ENCODE measurements around the gene HIRA. TPM values are rescaled to one million over a fixed set of nuclear protein-coding genes. Genes with fewer than 3 reads are reported as not detected.

HIRA gene, protein sequence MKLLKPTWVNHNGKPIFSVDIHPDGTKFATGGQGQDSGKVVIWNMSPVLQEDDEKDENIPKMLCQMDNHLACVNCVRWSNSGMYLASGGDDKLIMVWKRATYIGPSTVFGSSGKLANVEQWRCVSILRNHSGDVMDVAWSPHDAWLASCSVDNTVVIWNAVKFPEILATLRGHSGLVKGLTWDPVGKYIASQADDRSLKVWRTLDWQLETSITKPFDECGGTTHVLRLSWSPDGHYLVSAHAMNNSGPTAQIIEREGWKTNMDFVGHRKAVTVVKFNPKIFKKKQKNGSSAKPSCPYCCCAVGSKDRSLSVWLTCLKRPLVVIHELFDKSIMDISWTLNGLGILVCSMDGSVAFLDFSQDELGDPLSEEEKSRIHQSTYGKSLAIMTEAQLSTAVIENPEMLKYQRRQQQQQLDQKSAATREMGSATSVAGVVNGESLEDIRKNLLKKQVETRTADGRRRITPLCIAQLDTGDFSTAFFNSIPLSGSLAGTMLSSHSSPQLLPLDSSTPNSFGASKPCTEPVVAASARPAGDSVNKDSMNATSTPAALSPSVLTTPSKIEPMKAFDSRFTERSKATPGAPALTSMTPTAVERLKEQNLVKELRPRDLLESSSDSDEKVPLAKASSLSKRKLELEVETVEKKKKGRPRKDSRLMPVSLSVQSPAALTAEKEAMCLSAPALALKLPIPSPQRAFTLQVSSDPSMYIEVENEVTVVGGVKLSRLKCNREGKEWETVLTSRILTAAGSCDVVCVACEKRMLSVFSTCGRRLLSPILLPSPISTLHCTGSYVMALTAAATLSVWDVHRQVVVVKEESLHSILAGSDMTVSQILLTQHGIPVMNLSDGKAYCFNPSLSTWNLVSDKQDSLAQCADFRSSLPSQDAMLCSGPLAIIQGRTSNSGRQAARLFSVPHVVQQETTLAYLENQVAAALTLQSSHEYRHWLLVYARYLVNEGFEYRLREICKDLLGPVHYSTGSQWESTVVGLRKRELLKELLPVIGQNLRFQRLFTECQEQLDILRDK
- total RNA-seq (2014; rRNA removed; shearing (Covaris generic)): 14.0 and 15.8 TPM in 2 replicates

DNA sequence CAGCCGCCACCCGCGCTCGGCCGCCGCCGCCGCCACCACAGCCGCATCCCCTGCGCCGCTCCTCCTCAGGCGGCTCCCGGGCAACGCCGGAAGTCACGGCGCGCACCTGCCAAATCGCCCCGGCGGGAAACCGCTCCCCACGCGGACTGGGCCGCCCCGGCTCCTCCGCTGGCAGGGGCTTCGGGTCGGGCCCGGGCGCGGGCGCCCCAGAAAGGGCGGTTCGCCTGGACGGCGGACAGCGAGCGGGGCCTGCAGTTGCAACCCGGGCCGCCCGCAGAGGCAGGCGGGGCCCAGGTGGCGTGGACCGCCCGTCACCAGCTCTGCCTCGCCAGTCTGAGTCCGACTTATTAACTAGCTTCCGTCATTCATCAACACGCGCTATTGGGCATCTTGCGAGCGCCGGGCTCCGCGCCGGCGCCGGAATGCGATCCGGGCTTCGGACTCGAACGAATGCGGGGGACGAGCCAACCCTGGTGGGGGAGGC, at the start of gene HIRA:
Gene HIRA, minus strand, starts transcription at position 85 of the 484 bp plus-strand sequence. CDS start 257 bp downstream, outside the sequence.

DNA sequence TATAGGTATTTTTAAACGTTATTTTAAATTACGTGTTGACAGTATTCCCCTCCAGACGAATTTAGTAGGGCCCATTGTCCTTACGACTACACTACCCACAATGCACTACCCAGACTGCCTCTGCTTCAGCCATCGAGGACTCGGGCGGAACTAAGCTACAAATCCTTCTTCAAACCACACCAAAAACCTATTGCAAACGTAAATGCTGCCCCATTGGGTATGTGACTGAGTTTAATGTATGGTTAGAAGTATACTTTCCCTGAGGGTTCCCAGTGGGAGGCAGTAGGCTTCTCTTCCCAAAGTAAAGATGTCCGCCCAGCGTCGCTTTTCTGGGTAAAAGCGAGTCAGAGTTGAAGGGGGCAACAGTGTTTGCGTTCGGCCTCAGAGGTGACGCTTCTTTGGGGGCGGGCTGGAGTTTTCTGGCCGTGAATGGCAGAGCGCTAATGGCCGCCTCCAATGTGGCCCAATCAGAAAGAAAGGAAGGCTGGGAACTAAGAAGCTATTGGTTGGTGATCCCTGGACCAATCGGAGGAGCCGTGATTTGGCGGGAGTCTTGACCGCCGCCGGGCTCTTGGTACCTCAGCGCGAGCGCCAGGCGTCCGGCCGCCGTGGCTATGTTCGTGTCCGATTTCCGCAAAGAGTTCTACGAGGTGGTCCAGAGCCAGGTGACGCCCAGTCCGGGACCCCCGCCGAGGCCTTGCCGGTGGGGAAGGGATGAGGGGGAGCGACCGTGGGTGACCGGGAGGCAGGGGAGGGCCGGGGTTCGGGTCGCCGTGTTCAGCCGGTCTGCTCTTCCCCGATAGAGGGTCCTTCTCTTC, 48.0 kb upstream of the HIRA start, which contains the start of gene CDC45:
Gene CDC45, plus strand, starts transcription at position 566 of the 818 bp plus-strand sequence. Its CDS starts 49 bp downstream, at position 615.

DNA sequence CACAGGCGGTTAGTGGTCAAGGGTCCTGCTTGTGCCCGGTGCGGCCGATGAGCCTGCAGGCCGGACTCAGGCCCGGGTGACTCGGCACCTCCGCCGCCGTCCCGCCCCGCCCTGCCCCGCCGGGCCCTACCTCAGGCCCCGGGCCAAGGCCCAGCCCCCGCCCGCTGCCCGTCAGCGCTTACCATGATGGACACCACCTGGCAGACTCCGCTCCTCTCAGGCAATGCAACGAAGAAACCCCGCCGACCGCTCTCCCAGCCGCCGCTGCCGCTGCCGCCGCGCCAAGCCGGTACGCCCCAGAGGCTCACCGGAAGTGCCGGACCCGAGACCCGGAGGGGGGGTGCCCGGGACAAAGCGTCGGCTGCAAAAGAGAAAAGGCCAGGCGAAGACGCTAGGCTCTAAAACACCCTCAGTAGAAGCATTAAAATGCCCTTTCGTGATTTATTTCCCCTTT, 47.4 kb upstream of the HIRA start, which contains the start of gene UFD1:
Gene UFD1, minus strand, starts transcription at position 293 of the 454 bp plus-strand sequence. Its CDS starts 108 bp downstream, at position 185.

DNA sequence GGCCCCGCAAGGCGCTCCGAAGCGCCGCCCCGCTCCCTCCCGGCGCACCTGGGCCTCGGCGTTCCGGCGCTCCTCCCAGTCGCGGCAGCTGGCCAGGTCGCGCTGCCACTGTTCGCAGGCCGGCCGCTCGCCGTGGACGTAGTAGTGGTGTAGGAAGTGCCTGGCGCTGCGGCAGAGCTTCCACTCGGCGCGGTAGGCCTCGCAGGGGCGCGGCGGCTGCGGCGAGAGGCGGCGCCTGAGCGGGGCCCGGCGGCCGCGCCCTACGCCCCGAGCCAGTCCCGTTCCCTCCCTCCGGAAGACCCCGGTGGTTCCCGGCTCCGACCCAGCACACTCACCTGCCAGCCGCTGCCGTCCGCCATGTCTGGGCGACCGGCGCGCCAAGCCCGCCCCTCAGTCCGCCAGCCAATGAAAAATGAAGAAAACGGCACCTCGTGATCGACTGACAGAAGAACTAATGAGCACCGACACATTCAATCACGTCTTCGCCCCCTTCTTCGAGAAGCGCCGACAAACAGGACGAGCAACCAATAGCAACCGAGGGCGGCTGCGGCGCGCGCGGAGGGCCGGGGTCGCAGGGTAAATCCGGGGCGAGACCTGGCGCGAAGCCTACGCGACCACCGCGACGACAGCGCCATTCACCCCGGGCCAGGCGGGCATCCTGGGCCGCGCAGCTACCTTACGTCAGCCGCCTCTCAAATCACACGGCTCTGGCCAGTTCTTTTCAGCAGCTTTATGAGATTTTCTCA, 16.0 kb upstream of the HIRA start, which contains the start of gene C22orf39:
Gene C22orf39, minus strand, starts transcription at position 382 of the 746 bp plus-strand sequence. Its CDS starts 23 bp downstream, at position 359.

DNA sequence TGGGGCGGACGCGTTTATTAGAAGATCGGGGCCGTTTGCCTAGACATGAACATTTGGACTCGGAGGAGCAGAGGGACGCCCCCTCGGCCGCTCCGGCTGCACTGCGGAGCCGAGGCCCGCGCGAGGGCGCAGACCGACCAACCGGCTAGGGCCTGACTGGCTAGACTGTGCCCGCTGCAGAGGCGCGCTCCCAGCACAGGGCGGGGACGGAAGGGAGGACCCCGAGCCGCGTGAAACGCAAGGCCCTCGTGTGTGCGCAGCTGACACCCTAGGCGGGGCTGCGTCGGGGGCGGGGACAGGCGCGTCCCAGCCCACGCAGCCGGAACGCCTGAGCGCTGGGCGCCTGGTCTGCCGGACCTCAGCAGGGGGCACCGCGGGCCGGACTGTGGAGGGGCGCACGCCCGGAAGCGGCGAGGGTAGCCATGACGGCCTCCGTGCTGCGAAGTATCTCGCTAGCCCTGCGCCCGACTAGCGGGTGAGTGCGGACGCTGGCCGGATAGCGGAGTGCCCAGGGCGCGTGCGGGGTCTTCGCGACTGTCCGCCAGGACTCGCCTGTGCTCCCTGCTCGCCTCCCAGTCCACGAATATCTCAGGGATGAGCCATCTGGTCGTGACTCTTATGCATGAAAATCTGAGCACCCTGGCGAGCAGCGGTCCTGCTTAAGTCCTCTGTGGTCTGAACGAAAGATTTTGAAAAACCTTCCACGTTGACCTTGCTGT, 759 bp upstream of the HIRA start, which contains the start of gene MRPL40:
Gene MRPL40, plus strand, starts transcription at position 413 of the 719 bp plus-strand sequence. Its CDS starts 10 bp downstream, at position 423.

DNA sequence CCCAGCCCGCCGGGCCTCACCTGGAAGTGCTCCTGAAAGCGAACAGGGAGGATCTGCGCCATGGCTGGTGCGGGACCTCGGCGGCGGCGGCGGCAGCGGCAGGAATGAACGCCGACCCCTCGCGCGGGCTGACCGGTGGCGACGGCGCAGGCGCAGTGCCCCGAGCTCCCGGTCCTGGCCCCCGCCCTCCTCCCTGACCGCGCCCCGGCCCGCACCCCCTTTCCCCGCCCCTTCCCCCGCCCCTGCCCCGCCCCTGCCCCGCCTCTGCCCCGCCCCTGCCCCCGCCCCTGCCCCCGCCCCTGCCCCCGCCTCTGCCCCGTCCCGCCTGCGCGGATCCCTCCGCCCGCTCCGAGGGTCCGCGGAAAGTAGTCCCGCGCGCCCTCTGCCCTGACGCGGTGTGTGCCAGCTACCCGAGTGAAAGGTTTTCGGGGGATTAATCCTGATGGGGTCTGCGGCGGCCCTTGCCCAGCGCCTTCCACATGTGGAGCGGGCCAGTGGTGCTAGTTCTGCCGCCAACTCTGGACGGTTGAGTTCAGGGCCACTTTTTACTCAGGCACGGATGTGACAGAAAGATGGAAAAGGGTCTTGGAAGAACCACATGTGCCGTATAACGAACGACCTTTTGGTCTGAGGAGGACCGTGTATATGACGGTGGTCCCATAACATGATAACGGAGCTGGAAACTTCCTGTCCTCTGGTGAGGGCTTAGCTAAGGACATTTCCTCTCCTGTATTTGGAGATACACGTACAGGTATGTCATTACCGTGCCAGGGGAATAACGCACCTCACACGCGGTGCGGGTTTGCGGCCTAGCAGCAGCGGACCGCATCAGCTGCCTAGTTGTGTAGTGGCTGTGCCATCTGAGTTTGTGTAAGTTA, 139.7 kb downstream of the HIRA start, which contains the start of gene CLTCL1:
Gene CLTCL1, minus strand, starts transcription at position 140 of the 878 bp plus-strand sequence. Its CDS starts 78 bp downstream, at position 62.

Small RNAs within 50 kb of the gene (small RNA-seq; reads per million reads assigned to genes)
- gene RN7SL168P: not detected

Other genes starting within 250 kb of the HIRA start
- gene CLTCL1, start 140.0 kb downstream of the HIRA start, total RNA-seq (2014; rRNA removed; shearing (Covaris generic)): 7.0 and 8.5 TPM in 2 replicates
- 59.9 and 65.4 TPM in 2 replicates for gene MRPL40, start 812 bp upstream of the HIRA start, total RNA-seq (2014; rRNA removed; shearing (Covaris generic))
- 19.7 and 24.8 TPM in 2 replicates for gene C22orf39, start 16.0 kb upstream of the HIRA start, total RNA-seq (2014; rRNA removed; shearing (Covaris generic))
- 48.2 and 59.7 TPM in 2 replicates for gene UFD1, start 47.5 kb upstream of the HIRA start, total RNA-seq (2014; rRNA removed; shearing (Covaris generic))
- gene CDC45, start 48.2 kb upstream of the HIRA start, total RNA-seq (2014; rRNA removed; shearing (Covaris generic)): 59.7 and 62.4 TPM in 2 replicates
- not detected in 2 replicates for gene CLDN5, start 92.7 kb upstream of the HIRA start, total RNA-seq (2014; rRNA removed; shearing (Covaris generic))

Measured in A375 (cell line).